Tongue (tissue), 2 donors: Measurements from ENCODE around the gene UAP1. TPM values are rescaled to one million over a fixed set of nuclear protein-coding genes. Genes with fewer than 3 reads are reported as not detected.

ENCODE experiments used
- DNase-seq: peaks from one replicate; pipeline ENCODE4 v3.0.0-alpha.2; 2015
- total RNA-seq: library from RNA; depleted of rRNA; stranded (reverse); fragments of >200 nt; gene quantifications from one replicate; pipeline ENCODE4 v1.2.3, GENCODE V29; 2014

Gene UAP1
- total RNA-seq: 48.8 TPM

DNA sequence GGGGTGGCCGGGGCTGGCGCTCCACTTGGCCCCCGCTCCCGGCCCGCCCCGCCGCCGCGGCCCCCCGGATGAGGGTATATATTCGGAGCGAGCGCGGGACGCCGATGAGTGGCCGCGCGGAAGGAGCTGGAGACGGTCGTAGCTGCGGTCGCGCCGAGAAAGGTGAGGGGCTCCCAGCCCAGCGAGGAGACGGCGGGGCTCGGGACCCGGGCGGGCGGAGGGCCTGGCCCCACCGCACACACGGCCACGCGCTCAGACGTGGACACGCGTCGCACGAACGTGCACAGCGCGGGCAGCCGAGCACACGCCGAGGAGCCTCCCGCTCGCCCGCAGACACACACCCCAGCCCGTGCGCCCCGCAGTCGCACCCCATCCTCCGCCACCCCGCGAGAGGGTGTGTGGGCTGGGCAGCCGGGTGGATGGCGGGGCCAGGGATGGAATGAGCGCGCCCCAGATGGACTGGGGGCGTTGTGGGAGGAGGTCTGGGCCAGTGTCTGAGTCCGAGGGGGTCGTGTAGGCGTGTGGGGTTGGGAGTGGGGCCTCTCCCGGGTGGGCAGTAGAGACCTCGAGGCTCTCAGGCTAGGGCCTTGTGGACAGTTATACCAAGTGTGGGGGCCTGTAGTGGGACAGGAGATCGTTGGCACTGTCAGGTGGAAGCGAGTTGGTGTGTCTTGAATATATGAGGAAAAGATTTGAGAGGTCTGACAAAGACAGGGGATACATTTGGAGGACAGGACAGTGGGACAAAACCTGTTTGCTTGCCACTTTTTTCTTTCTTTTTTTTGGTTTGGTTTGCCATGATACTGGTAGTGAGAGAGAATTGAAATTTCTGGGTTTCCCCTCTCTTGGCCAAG lies at the start of gene UAP1:
Gene UAP1, plus strand, starts transcription at position 107 of the 854 bp plus-strand sequence. CDS start 4,347 bp downstream, outside the sequence.
- no peak for DNase-seq

DNA sequence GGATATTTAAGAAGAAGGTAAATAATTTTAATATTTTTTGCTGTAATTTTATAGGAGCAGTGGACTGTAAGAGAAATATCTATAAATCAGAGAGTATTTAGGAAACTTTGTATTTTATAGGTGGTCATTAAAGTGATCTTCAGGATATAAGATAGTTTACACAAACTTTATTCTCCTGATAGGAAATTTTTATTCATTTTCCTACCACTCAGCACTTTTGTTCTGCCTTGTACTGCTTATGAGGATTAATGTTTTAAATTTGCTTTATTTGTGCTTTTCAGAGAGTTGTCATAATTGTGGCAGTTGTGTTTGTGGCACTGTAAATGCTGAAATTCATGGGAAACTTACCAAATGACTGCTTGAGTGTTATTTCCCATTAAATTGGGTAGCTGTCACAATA lies 34.2 kb upstream of the UAP1 start:
- no peak for DNase-seq

- no peak for DNase-seq
Observed at GRCh38 chr1:162530307-162530987, 31.1 kb upstream of the UAP1 start.

DNA sequence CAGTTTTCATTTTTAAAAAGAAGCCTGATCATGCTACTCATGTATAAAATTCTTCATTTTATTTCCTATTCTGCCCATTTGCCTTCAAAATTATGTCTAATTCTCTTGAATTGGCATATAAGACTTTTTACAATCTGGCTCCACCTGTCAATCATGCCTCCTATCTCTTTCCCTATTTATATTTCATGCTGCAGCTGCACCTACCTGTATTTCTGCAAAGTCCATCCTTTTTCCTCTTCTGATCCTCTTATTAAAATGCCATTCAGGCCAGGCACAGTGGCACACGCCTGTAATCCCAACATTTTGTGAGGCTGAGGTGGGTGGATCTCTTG lies 30.6 kb upstream of the UAP1 start:
- DNase-seq: no peak

DNA sequence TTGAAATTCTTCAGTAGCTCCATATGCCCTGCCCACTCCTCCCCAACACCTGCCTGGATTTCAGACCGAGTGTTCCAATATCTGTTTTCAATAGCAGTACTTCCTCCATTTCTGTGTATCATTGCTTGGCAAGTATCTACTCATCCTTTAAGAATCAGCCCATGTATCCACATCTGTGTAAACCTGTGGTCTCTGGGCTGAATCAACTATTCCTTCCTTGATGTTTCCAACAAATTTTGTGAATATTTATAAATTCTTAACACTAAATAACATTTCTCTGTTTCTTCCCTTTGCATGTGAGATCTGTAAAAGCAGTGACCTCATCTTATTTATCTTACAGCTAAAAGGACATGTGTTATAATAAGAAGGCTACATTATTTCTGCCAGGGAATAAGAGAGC lies 26.0 kb upstream of the UAP1 start:
- DNase-seq: no peak

DNA sequence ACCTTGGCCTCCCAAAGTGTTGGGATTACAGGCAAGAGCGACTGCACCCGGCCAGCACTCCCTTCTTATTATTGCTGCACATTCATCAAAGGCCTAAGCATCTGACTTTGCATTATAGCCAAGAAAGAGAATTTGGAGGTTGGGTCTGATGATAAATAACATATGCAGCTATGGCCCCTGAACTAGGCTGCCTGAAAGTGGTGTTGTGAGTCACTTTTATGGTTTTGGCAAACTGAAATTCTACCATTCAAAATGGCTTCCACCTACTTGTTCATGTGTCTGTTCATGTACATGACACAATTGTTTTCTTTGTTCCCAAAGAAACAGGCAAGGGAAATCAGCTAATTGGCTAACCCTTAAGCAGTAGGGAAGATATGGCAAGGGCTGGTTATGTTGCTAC lies 25.0 kb upstream of the UAP1 start:
- DNase-seq: no peak

DNA sequence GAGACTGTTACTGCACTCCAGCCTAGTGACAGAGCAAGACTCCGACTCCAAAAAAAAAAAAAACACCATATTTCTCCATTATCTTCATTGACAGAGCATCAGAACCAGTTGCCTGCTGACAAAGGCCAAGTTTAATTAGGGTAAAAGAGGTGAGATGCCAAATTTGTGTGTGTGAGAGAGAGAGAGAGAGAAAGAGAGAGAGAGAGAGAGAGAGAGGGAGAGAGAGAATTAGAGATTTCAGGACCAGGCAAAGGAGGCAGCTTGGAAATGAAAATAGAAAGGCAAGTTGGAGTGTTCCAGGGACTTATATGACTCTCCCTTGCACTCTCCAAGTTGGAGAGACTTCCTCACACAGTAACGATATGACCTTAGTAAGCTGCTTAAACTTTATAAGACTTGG lies 24.3 kb upstream of the UAP1 start:
- DNase-seq: no peak

GRCh38 chr1:162538815-162539431 lies 22.6 kb upstream of the UAP1 start:
- DNase-seq: no peak

DNA sequence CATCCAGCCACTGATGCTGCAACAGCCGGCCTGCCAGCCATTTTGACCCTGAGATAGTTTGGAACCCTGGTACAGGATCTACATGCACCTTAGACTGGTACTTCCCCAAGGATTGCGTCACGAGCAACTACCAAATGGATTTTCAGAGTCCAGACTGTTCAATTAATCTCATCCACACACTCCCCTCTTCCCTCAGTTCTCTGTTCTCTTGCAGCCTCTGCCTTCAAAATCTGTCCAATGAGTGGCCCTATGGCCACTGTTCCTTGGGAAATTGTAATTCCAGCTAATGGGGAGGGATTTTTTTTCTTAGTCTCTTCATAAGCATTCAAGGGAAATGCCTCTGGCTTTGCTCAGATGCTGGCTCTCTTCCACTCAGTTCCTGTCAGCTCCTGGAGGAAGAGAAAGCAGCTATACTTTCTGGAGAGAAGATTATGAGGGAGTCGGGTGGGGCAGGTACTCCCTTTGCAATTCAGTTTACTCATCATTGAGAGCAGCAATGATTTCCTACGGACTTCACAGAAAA lies 19.8 kb upstream of the UAP1 start:
- DNase-seq: peak; percentile 83

GRCh38 chr1:162543228-162543627 lies 18.3 kb upstream of the UAP1 start:
- DNase-seq: no peak

DNA sequence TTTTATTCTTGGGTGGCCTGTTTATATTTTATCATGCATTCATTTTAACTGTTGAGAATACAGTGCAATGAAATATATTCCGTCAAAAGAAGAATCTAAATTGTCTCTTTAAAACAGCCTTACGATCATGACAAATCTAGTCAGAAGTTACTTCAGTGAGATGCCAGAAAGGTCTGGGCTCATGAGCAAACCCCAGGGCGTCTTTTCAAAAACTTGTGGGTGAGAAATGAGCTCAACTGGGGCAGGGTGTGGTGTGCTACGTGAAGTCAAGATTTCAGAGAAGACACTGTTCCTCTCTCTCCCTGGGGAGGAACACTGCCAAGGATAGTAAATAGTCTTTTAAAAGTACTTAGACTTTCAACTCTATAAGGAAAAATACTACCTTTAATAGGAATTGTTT lies 13.4 kb upstream of the UAP1 start:
- DNase-seq: no peak

DNA sequence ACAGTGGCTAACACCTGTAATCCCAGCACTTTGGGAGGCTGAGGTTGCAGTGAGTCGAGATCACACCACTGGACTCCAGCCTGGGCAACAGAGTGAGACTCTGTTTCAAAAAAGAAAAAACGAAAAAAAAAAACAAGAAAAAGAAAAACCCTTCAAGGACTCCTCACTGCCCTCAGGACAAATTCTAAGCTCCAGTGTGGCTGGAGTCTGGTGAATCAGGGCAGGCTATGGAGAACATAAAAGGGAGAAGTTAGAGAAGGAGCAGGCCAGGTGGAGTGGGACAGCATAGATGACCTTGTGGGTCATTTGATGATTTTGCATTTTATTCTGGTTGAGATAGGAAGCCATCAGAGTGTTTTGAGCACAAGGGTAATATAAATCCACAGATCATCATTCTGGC lies 12.5 kb upstream of the UAP1 start:
- DNase-seq: no peak

DNA sequence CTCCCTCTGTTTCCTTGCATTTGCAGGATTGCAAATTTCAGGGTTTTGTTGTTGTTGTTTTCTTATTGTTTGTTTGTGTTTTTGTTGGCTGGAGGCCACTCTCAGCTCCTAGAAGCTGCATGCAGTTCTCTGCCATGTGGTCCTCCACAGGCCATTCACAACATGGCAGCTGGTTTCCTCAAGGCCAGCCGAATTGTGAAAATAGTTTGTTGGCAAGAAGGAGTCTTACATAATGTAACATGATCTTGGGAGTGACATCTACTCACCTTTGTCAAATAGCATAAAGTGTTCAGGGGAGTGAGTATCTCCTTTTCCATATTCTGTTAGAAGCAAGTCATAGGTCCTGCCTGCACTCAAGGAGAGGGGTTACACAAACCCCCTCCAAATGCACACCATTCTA lies 10.6 kb upstream of the UAP1 start:
- no peak for DNase-seq

DNA sequence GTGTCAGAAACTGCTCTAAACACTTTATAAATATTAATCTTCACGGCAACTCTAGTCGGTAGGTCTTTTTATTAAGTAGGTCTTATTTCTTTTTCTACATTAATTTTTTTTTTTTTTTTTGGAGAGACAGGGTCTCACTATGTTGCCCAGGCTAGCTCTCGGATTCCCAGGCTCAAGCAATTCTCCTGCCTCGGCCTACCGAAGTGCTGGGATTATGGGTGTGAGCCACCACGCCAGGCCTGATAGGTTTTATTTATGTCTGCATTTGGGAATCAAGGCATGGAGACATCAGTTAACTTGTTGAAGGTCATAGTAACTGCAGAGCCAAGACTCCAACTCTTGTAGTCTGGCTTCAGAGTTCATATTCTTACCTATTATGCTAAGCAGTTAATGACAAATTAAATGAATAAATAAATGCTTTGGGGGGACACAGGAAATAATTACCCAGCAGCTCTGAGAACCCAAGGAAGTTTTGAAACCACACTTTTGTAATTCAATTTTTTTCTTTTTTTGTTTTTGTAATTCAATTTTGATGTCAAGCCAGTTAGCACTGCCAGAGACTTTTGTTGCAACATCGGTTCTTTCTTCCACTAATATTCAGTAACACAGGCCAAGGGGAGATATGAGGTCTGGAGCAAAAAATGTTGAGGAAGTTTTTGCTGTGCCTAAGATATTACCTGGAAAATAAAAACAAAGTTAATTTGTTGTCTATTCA lies 9.4 kb upstream of the UAP1 start:
- no peak for DNase-seq

DNA sequence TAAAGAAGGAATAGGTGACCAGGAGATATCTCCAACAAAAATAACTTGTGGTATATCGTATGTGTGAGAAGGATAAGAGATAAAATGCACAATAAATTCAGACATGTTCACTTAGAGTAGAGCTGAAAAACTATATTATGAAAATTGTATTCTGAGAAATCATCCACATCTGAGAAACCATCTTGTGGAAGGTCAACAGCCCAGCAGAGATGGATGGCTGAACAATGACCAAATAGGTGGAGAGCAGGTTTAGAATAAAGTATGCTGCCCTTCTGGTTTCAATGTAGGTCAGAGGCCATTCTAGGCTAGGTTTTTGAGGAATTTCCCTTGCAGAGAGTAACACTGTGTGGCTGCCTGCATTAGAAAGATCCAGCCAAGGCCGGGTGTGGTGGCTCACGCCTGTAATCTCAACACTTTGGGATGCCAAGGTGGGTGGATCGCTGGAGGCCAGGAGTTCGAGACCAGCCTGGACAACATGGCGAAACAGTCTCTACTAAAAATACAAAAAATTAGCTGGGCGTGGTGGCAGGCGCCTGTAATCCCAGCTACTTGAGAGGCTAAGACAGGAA lies 8.8 kb upstream of the UAP1 start:
- no peak for DNase-seq

- no peak for DNase-seq
Observed at GRCh38 chr1:162554258-162554657, 7.3 kb upstream of the UAP1 start.

DNA sequence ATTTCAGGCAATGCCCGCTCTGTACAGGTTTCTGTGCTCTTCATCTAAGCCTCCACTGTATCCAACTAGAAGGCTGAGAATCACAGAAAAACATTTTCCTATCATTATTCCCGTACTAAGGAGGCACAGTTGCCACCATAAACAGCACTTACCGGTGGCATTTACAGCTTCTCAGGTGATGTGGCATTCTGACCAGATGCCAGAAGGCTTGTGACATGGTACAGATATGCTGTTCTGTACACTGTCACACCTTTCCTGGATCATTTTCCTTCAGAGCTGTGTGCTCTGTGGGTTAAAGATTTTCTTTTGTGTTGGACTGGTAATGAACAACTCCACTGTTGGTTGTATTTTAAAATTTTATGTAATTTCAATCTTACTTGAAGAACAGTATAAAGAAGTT lies 4.0 kb upstream of the UAP1 start:
- DNase-seq: no peak

- no peak for DNase-seq
Observed at GRCh38 chr1:162560303-162561036, 1.1 kb upstream of the UAP1 start.

- DNase-seq: peak; percentile 99
Observed at GRCh38 chr1:162561037-162561615, 396 bp upstream of the UAP1 start.

DNA sequence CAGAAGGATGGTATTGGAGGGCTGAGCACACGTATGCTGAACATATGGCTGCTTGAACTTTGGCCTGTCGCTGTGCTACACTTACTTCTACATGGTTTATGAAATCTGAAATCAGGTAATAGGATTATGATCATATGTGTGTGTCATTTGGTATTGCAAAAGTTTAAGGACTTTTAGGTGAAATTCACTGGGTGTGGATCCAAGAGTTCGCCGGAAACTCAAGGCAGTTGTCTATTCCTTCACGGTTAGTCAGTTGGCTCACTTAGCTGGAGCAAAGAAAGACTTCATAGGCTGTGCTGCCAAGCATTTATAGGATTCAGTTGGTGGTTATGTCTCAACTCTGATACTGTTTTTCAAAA lies 927 bp downstream of the UAP1 start:
- peak; percentile 63 for DNase-seq

DNA sequence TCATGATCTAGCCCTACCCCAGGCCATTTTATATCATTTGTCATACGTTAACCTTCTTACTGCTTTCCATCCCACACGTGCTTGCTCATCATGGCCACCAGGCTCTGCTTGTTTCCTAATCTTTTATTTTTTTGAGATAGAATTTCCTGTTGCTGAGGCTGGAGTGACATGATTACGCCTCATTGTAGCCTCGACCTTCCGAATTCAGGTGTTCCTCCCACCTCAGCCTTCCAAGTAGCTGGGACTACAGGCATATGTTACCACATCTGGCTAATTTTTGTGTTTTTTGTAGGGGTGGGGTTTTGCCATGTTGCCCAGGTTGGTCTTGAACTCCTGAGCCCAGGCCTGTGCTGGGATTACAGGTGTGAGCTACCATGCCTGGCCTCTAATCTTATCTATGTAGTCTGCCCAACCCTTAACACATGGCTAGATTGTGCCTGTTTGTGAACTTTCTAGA lies 3.3 kb downstream of the UAP1 start:
- DNase-seq: no peak
